HG02759 (cell line): ENCODE data around the gene BAG1.

Source experiments
- ATAC-seq: cut with Tn5 transposase; IDR thresholded peaks from one replicate; pipeline ENCODE4 v1.9.1; 2021; ENCODE audit warnings: mild to moderate bottlenecking, moderate library complexity; ENCODE audit not compliant: unreplicated experiment

The BAG1 gene

GRCh38 chr9:33245341-33245740 is 19.2 kb downstream of the BAG1 start:
- no peak for ATAC-seq

GRCh38 chr9:33244137-33244784 is 20.2 kb downstream of the BAG1 start:
- ATAC-seq = no peak

GRCh38 chr9:33242609-33243134 is 21.8 kb downstream of the BAG1 start:
- ATAC-seq = no peak

- no peak for ATAC-seq
Observed at GRCh38 chr9:33241298-33241697, 23.2 kb downstream of the BAG1 start.

- no peak for ATAC-seq
Observed at GRCh38 chr9:33239921-33240320, 24.6 kb downstream of the BAG1 start, which contains the start of gene SPINK4. SPINK4 (plus strand) TSS chr9:33240167; CDS start chr9:33240209, 42 bp downstream.

GRCh38 chr9:33236571-33236970 is 27.9 kb downstream of the BAG1 start:
- no peak for ATAC-seq

GRCh38 chr9:33234511-33235467 is 29.7 kb downstream of the BAG1 start:
- no peak for ATAC-seq

- no peak for ATAC-seq
Observed at GRCh38 chr9:33233626-33234342, 30.7 kb downstream of the BAG1 start.

GRCh38 chr9:33232815-33233214 is 31.7 kb downstream of the BAG1 start:
- no peak for ATAC-seq

- ATAC-seq = no peak
Observed at GRCh38 chr9:33231623-33231942, 32.9 kb downstream of the BAG1 start.

GRCh38 chr9:33230756-33231622 is 33.5 kb downstream of the BAG1 start:
- ATAC-seq = no peak

- ATAC-seq = no peak
Observed at GRCh38 chr9:33229359-33230114, 35.0 kb downstream of the BAG1 start.

GRCh38 chr9:33228606-33229005 is 35.9 kb downstream of the BAG1 start:
- ATAC-seq = no peak

- ATAC-seq = no peak
Observed at GRCh38 chr9:33227741-33228140, 36.8 kb downstream of the BAG1 start.

- peak; percentile 65 for ATAC-seq
Observed at GRCh38 chr9:33227008-33227398, 37.5 kb downstream of the BAG1 start.

- ATAC-seq = no peak
Observed at GRCh38 chr9:33225319-33226147, 39.0 kb downstream of the BAG1 start.

GRCh38 chr9:33223696-33224095 is 40.8 kb downstream of the BAG1 start:
- ATAC-seq = no peak

- no peak for ATAC-seq
Observed at GRCh38 chr9:33222031-33222430, 42.5 kb downstream of the BAG1 start.

GRCh38 chr9:33221568-33221884 is 43.0 kb downstream of the BAG1 start:
- no peak for ATAC-seq
